ENCODE results near the gene MAGI1. TPM values are rescaled to one million over a fixed set of nuclear protein-coding genes. Genes with fewer than 3 reads are reported as not detected.

The MAGI1 gene
- 63.4 and 66.9 TPM in 2 replicates for total RNA-seq

DNA sequence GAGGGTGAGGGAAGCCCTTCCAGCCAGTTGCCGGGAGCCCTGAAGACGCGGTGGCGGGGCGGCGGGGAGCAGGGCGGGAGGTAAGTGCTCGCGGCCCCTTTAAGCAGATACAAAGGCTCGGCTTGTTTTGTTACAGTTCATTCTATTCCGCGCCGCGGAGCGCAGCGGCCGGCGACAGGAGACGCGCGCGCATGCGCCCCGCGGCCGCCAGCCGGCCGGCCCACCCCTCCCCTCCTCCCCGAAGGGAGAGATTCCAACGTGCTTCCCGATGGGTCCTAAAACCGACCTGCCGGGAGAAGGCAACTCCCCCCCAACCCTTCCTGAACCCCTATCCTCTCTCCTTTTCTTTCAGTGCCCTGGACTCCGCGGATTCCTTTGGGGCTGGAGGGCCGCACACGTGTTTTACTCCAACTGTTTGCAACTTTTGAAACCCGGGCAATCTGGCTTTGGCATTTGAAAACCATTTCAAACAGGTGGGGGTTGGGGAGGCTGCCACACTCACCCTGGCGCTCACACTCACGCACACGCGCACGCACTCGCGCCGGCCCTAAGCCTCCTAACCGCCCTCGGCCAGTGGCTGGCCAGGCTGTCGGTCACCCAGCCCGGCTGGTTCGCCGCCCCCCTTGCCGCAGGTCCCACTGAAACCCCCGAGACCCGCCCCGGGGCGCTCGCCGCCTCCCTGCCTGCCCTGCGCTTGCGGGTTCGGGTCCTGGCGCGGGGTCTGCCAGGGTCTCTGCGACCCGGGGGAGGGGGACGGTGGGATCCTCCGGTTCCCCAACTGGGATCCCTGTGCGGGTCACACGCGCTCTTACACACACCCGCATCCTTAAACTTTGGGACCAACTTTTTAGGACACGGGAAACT is at the start of gene MAGI1:
Gene MAGI1, minus strand, starts transcription at position 193 of the 864 bp plus-strand sequence. CDS start 610 bp downstream, outside the sequence.

Small RNA genes lying within 50 kb of the gene (small RNA-seq; reads per million reads assigned to genes)
- gene RF00019, result not detected

Other genes starting within 250 kb of the MAGI1 start
- gene SLC25A26, start 182.1 kb upstream of the MAGI1 start, total RNA-seq, result 13.2 and 19.5 TPM in 2 replicates

All from hair follicle dermal papilla cell (primary cell).